ENCODE measurements around the gene CDKAL1.

The CDKAL1 gene

GRCh38 chr6:20915156-20915555 is 380.9 kb downstream of the CDKAL1 start:
- no peaks in the 10 kb centered on the region for H3K36me3 ChIP-seq (replicated peaks; ENCODE audit: insufficient read depth, low read length)
- H3K27me3 ChIP-seq (replicated peaks; ENCODE audit: insufficient read depth, low read length) = no peaks in the 10 kb centered on the region
- no peaks in the 10 kb centered on the region for H3F3A ChIP-seq (ENCODE audit: insufficient read depth, low read length)
- H2AFZ ChIP-seq (ENCODE audit: low read length) = no peak overlapping the region
- no peaks in the 10 kb centered on the region for H3K4me1 ChIP-seq (ENCODE audit: low read length)
- H3K9me3 ChIP-seq (replicated peaks; ENCODE audit: insufficient read depth, low read length) = no peaks in the 10 kb centered on the region
- no peak for DNase-seq
- TF ChIP-seq EZH2 (optimal IDR thresholded peaks at IDR 0.05; ENCODE audit: low read depth, low read length) (no peak), EZH2phosphoT487 (IDR thresholded peaks at IDR 0.05; ENCODE audit: low read length) (no peak), CTCF (IDR thresholded peaks at IDR 0.05; ENCODE audit: low read length) (no peak)
- H3K4me3 ChIP-seq (ENCODE audit: low read length) = no peak overlapping the region
- no peaks in the 10 kb centered on the region for H3K9me2 ChIP-seq (replicated peaks; ENCODE audit: insufficient read depth, low read length)
- no peaks in the 10 kb centered on the region for H3K79me2 ChIP-seq (ENCODE audit: low read length)
- H3K4me2 ChIP-seq (ENCODE audit: low read depth, low read length) = no peak overlapping the region
- no peaks in the 10 kb centered on the region for H4K20me1 ChIP-seq (ENCODE audit: insufficient read depth, low read length)
- no peak overlapping the region for H3K27ac ChIP-seq (ENCODE audit: low read length)
- H3K9ac ChIP-seq (ENCODE audit: low read length) = no peak overlapping the region

- Histone ChIP-seq H2AFZ (ENCODE audit: low read length) (no peak overlapping the region), H3K27ac (ENCODE audit: low read length) (no peak overlapping the region), H4K20me1 (ENCODE audit: insufficient read depth, low read length) (no peaks in the 10 kb centered on the region), H3K9me2 (replicated peaks; ENCODE audit: insufficient read depth, low read length) (no peaks in the 10 kb centered on the region), H3K9ac (ENCODE audit: low read length) (no peak overlapping the region), H3K36me3 (replicated peaks; ENCODE audit: insufficient read depth, low read length) (no peaks in the 10 kb centered on the region), H3K4me3 (ENCODE audit: low read length) (no peak overlapping the region), H3K27me3 (replicated peaks; ENCODE audit: insufficient read depth, low read length) (no peaks in the 10 kb centered on the region), H3K79me2 (ENCODE audit: low read length) (no peaks in the 10 kb centered on the region), H3F3A (ENCODE audit: insufficient read depth, low read length) (no peaks in the 10 kb centered on the region), H3K4me1 (ENCODE audit: low read length) (no peaks in the 10 kb centered on the region), H3K4me2 (ENCODE audit: low read depth, low read length) (no peak overlapping the region), H3K9me3 (replicated peaks; ENCODE audit: insufficient read depth, low read length) (no peaks in the 10 kb centered on the region)
- no peak for DNase-seq
- no peak for TF ChIP-seq EZH2 (optimal IDR thresholded peaks at IDR 0.05; ENCODE audit: low read depth, low read length)
- TF ChIP-seq EZH2phosphoT487 (IDR thresholded peaks at IDR 0.05; ENCODE audit: low read length) = no peak
- no peak for TF ChIP-seq CTCF (IDR thresholded peaks at IDR 0.05; ENCODE audit: low read length)
Measured at GRCh38 chr6:20915626-20916025, 381.4 kb downstream of the CDKAL1 start.

- Histone ChIP-seq H2AFZ (ENCODE audit: low read length) (no peak overlapping the region), H3K4me2 (ENCODE audit: low read depth, low read length) (no peak overlapping the region), H3K36me3 (replicated peaks; ENCODE audit: insufficient read depth, low read length) (no peaks in the 10 kb centered on the region), H3K27ac (ENCODE audit: low read length) (no peak overlapping the region), H3K27me3 (replicated peaks; ENCODE audit: insufficient read depth, low read length) (no peaks in the 10 kb centered on the region), H3K9ac (ENCODE audit: low read length) (no peak overlapping the region), H3K4me3 (ENCODE audit: low read length) (no peak overlapping the region), H3K9me3 (replicated peaks; ENCODE audit: insufficient read depth, low read length) (no peaks in the 10 kb centered on the region), H3F3A (ENCODE audit: insufficient read depth, low read length) (no peaks in the 10 kb centered on the region), H3K79me2 (ENCODE audit: low read length) (no peaks in the 10 kb centered on the region), H3K4me1 (ENCODE audit: low read length) (no peaks in the 10 kb centered on the region), H3K9me2 (replicated peaks; ENCODE audit: insufficient read depth, low read length) (no peaks in the 10 kb centered on the region), H4K20me1 (ENCODE audit: insufficient read depth, low read length) (no peaks in the 10 kb centered on the region)
- no peak for TF ChIP-seq EZH2 (optimal IDR thresholded peaks at IDR 0.05; ENCODE audit: low read depth, low read length)
- no peak for TF ChIP-seq CTCF (IDR thresholded peaks at IDR 0.05; ENCODE audit: low read length)
- no peak for TF ChIP-seq EZH2phosphoT487 (IDR thresholded peaks at IDR 0.05; ENCODE audit: low read length)
- no peak for DNase-seq
Measured at GRCh38 chr6:20916086-20916485, 381.8 kb downstream of the CDKAL1 start.
